Natural killer cell (primary cell): ENCODE measurements around the gene DACH1. TPM values are rescaled to one million over a fixed set of nuclear protein-coding genes. Genes with fewer than 3 reads are reported as not detected.

Experiments
- ATAC-seq, 3 donors: fragments of 150-1000 bp in 2 of 3; fragments of 200-7000 bp in 1 of 3; cut with Tn5 transposase; 1 replicate in 1 of 3; 2 replicates in 2 of 3; pipeline ENCODE4 v1.10.0; 2021; ENCODE audit warnings: mild to moderate bottlenecking in 2 of 3, moderate library complexity in 2 of 3
- DNase-seq, 2 donors: peaks; one replicate each; pipeline versions ENCODE4 v3.0.0 to v3.0.0-alpha.2; 2013 to 2021; ENCODE audit warnings: mixed read lengths in 1 of 2
- H3K27ac ChIP-seq: one replicate; pipeline ENCODE4 v1.5.1; 2013; ENCODE audit warnings: mild to moderate bottlenecking, low read length
- H3K27me3 ChIP-seq: one replicate; pipeline ENCODE4 v1.6.1; 2013; ENCODE audit warnings: low read length; ENCODE audit not compliant: control insufficient read depth, insufficient read depth
- H3K36me3 ChIP-seq: one replicate; pipeline ENCODE4 v1.6.1; 2013; ENCODE audit warnings: low read length; ENCODE audit not compliant: control insufficient read depth, insufficient read depth
- H3K4me1 ChIP-seq: one replicate; pipeline ENCODE4 v1.6.1; 2013; ENCODE audit warnings: low read length; ENCODE audit not compliant: control insufficient read depth, insufficient read depth
- H3K4me3 ChIP-seq: one replicate; pipeline ENCODE4 v1.5.1; 2013; ENCODE audit warnings: low read length
- H3K9me3 ChIP-seq: one replicate; pipeline ENCODE4 v1.6.1; 2013; ENCODE audit warnings: low read length; ENCODE audit not compliant: control insufficient read depth, insufficient read depth
- H3K27ac Mint-ChIP-seq, 2 donors: one replicate each; pipeline ENCODE4 v1.8.0; 2022; ENCODE audit warnings: mild to moderate bottlenecking in 2 of 2, mixed read lengths in 2 of 2, moderate library complexity in 1 of 2
- H3K27me3 Mint-ChIP-seq, 2 donors: one replicate each; pipeline ENCODE4 v1.8.0; 2022; ENCODE audit warnings: low read depth in 2 of 2, mixed read lengths in 2 of 2
- H3K36me3 Mint-ChIP-seq: one replicate; pipeline ENCODE4 v1.8.0; 2022; ENCODE audit warnings: mixed read lengths
- H3K4me1 Mint-ChIP-seq, 2 donors: one replicate each; pipeline ENCODE4 v1.8.0; 2022; ENCODE audit warnings: mixed read lengths in 2 of 2
- H3K4me3 Mint-ChIP-seq: one replicate; pipeline ENCODE4 v1.8.0; 2022; ENCODE audit warnings: mild to moderate bottlenecking, moderate library complexity, mixed read lengths
- H3K9me3 Mint-ChIP-seq, 2 donors: one replicate each; pipeline ENCODE4 v1.8.0; 2022; ENCODE audit warnings: mixed read lengths in 2 of 2
- WGBS: methylation state at CpG from one replicate; pipeline ENCODE4 v1.1.7; 2013; ENCODE audit warnings: missing lambda C conversion rate; ENCODE audit not compliant: insufficient coverage; 5-methylcytosine and 5-hydroxymethylcytosine counted together
- intact Hi-C: fragments of 100-400 bp; cut with micrococcal nuclease; formaldehyde crosslinking; loops from one replicate; pipeline ENCODE4 v1.14.2; 2022
- total RNA-seq, 4 donors: library from RNA; stranded (reverse); fragments of 120-200 nt in 1 of 4; gene quantifications; one replicate each; pipeline versions ENCODE4 v1.2.3 to v1.2.4, GENCODE V29; 2013 to 2022
- TF ChIP-seq, protein P1 (sequence below): fragments of 200-600 bp; IDR thresholded peaks from one replicate; pipeline ENCODE4 v1.8.0; 2022; ENCODE audit warnings: antibody characterized with exemption

DACH1 gene
- total RNA-seq, 3 donors from 2014 or later (not counting 1 experiment from before 2014, with no cell fraction given): 0.29 to 2.3 (median 0.49) TPM

DNA sequence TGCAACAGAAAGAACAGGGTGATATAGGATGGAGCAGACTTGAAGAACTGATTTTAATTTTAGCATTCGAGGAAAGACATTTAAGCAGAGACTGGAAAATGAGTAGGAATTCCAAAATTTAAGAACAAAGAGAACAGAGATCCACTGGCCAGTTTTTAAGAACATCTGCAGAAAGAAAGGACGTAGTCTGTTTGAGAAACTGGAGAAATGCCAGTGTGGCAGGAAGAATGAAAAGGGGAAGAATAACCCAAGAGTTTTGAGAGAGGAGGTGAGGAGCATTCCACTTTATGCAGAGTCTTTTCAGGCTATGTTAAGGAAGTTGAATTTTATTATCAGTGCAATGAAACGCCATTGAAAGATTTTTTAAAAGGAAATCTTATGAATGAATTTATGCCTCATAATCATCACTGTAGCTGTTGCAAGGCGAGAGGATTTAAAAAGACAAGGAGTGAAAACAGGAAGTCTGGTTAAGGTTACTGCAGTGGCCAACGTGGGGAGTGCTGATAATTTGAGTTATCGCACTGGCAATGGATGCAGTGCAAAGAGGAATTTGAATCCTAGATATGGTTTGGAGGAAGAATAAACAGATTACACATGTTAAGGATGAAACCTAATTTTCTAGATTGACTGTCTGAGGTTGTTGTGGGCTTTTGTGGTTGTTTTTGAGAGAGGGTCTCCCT, 253.8 kb downstream of the DACH1 start:
- ATAC-seq (no peak), DNase-seq (no peak)
- no peak overlapping the region for H3K27ac Mint-ChIP-seq
- TF ChIP-seq, protein P1, sequence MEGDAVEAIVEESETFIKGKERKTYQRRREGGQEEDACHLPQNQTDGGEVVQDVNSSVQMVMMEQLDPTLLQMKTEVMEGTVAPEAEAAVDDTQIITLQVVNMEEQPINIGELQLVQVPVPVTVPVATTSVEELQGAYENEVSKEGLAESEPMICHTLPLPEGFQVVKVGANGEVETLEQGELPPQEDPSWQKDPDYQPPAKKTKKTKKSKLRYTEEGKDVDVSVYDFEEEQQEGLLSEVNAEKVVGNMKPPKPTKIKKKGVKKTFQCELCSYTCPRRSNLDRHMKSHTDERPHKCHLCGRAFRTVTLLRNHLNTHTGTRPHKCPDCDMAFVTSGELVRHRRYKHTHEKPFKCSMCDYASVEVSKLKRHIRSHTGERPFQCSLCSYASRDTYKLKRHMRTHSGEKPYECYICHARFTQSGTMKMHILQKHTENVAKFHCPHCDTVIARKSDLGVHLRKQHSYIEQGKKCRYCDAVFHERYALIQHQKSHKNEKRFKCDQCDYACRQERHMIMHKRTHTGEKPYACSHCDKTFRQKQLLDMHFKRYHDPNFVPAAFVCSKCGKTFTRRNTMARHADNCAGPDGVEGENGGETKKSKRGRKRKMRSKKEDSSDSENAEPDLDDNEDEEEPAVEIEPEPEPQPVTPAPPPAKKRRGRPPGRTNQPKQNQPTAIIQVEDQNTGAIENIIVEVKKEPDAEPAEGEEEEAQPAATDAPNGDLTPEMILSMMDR: no peak
- H3K36me3 Mint-ChIP-seq: no peaks in the 10 kb centered on the region
- no peaks in the 10 kb centered on the region for H3K36me3 ChIP-seq
- H3K4me1 ChIP-seq: no peaks in the 10 kb centered on the region
- no peaks in the 10 kb centered on the region for H3K9me3 ChIP-seq
- intact Hi-C loops: no loop called here
- H3K27me3 ChIP-seq: no peaks in the 10 kb centered on the region
- H3K4me3 Mint-ChIP-seq: no peak overlapping the region
- no peaks in the 10 kb centered on the region for H3K4me1 Mint-ChIP-seq
- no peaks in the 10 kb centered on the region for H3K27me3 Mint-ChIP-seq
- peaks cover 5 to 6% of the 10 kb centered on the region in 2 donors for H3K9me3 Mint-ChIP-seq
- H3K4me3 ChIP-seq: no peak overlapping the region
- H3K27ac ChIP-seq: no peak overlapping the region
- WGBS: 21% methylated on average over 6 of the region's 6 CpGs

DNA sequence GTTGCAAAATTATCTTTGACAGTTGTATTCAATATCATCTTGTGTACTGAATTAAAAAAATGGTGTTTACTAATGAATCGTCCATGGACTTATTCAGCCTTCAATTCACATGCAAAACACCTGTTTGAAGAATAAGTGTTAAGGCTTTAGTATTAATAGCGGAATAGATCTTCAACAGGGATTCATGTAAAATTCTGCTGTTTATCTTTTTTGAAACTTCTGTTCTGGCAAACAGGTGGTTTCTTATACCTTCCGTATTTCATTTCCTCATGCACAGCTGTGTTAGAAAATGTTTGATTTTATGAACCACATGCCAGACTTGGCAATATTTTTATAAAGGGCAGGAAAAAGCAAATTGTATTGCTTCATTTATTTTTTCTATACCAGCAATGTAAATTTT, 255.7 kb downstream of the DACH1 start:
- WGBS: no CpG with 5 or more reads among the region's 3 CpGs
- DNase-seq (no peak), ATAC-seq (no peak)
- Mint-ChIP-seq H3K27ac (no peak overlapping the region), H3K36me3 (no peaks in the 10 kb centered on the region), H3K27me3 (no peaks in the 10 kb centered on the region), H3K4me3 (no peak overlapping the region), H3K9me3 (peaks cover 3 to 5% of the 10 kb centered on the region in 2 donors), H3K4me1 (no peaks in the 10 kb centered on the region)
- TF ChIP-seq, protein P1: no peak
- H3K4me1 ChIP-seq: no peaks in the 10 kb centered on the region
- intact Hi-C loops: no loop called here
- no peaks in the 10 kb centered on the region for H3K27me3 ChIP-seq
- H3K9me3 ChIP-seq: no peaks in the 10 kb centered on the region
- H3K4me3 ChIP-seq: no peak overlapping the region
- no peaks in the 10 kb centered on the region for H3K36me3 ChIP-seq
- H3K27ac ChIP-seq: no peak overlapping the region

DNA sequence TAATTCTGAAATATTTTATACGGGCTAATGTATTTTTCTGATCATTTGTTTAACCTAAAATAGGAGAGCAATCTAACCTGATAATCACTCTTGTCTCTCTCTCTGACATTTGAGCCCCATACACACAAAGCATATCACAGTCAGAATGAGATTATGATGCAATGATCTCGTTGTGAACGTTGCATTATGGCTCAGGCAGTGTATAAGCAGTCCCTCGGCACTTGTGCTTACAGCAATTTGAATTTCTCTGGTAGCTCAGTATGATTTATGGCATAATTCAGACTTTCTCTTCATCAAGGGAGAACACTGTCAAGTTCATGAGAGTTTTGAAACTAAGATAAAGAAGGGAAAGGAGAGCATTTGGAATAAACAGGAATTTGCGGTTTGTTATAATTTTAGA, 256.1 kb downstream of the DACH1 start:
- H3K4me3 Mint-ChIP-seq: no peak overlapping the region
- no peaks in the 10 kb centered on the region for H3K4me1 Mint-ChIP-seq
- H3K27ac Mint-ChIP-seq: no peak overlapping the region
- H3K27me3 Mint-ChIP-seq: no peaks in the 10 kb centered on the region
- Histone ChIP-seq H3K4me3 (no peak overlapping the region), H3K4me1 (no peaks in the 10 kb centered on the region), H3K9me3 (no peaks in the 10 kb centered on the region), H3K27ac (no peak overlapping the region), H3K27me3 (no peaks in the 10 kb centered on the region), H3K36me3 (no peaks in the 10 kb centered on the region)
- DNase-seq: no peak
- H3K9me3 Mint-ChIP-seq: peaks cover 3 to 4% of the 10 kb centered on the region in 2 donors
- intact Hi-C loops: no loop called here
- 7% methylated on average over 4 of the region's 5 CpGs for WGBS
- TF ChIP-seq, protein P1: no peak
- no peaks in the 10 kb centered on the region for H3K36me3 Mint-ChIP-seq
- no peak for ATAC-seq

DNA sequence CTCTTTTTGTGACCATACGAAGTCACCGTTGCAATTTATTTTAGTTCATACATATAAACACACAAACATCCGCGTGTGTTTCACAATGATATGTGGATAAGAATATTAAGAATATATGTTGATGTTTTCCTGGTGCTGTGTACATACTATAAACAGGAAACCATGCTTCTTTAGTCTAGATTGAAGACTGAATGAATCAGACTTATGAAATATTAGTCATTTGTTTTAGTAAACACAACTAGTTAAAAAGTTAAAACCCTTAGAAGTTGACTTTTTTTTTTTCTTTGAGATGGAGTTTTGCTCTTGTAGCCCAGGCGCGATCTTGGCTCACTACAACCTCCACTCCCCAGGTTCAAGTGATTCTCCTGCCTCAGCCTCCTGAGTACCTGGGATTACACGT, 257.7 kb downstream of the DACH1 start:
- Mint-ChIP-seq H3K27ac (no peak overlapping the region), H3K9me3 (peaks cover 3 to 4% of the 10 kb centered on the region in 2 donors), H3K4me1 (no peaks in the 10 kb centered on the region), H3K27me3 (no peaks in the 10 kb centered on the region), H3K36me3 (no peaks in the 10 kb centered on the region), H3K4me3 (no peak overlapping the region)
- H3K4me3 ChIP-seq: no peak overlapping the region
- TF ChIP-seq, protein P1: no peak
- no peaks in the 10 kb centered on the region for H3K36me3 ChIP-seq
- no peaks in the 10 kb centered on the region for H3K9me3 ChIP-seq
- ATAC-seq: no peak
- DNase-seq: no peak
- no peaks in the 10 kb centered on the region for H3K4me1 ChIP-seq
- WGBS: 100% methylated on average over 1 of the region's 7 CpGs
- no peaks in the 10 kb centered on the region for H3K27me3 ChIP-seq
- H3K27ac ChIP-seq: no peak overlapping the region
- intact Hi-C loops: no loop called here
